SK-N-SH treated with all-trans-retinoic acid at 6 μM for 48 hours (cell line): ENCODE results near the gene FXYD2.
"Not testable (repeated sequence)": the region's sequence is repeated elsewhere in the genome, so short reads cannot be mapped to it uniquely, and the experiment has no call there.

Experiments
- ATAC-seq: fragments of 200-7000 bp; cut with Tn5 transposase; 3 replicates; pipeline ENCODE4 v1.9.1; 2020; ENCODE audit warnings: mild to moderate bottlenecking, moderate library complexity
- ARNTL ChIP-seq: fragments of 450-650 bp; formaldehyde crosslinking; IDR thresholded peaks from 2 replicates; pipeline ENCODE4 v1.5.0; 2020; ENCODE audit warnings: low read depth, mild to moderate bottlenecking, moderate library complexity, borderline replicate concordance
- BACH2 ChIP-seq: fragments of 250-450 bp; sonication (Bioruptor Pico); IDR thresholded peaks from 2 replicates; pipeline ENCODE4 v1.9.0; 2021; ENCODE audit warnings: mild to moderate bottlenecking, borderline replicate concordance
- CSDC2 ChIP-seq: fragments of 250-450 bp; sonication (Bioruptor Pico); IDR thresholded peaks from 2 replicates; pipeline ENCODE4 v1.5.0; 2020; ENCODE audit warnings: mild to moderate bottlenecking, moderate library complexity
- CSRNP3 ChIP-seq: fragments of 250-450 bp; sonication (Bioruptor Pico); IDR thresholded peaks from 2 replicates; pipeline ENCODE4 v1.5.1; 2021; ENCODE audit warnings: mild to moderate bottlenecking, moderate library complexity
- ESRRG ChIP-seq: fragments of 250-450 bp; sonication (Bioruptor Pico); IDR thresholded peaks from 2 replicates; pipeline ENCODE4 v1.6.1; 2021; ENCODE audit warnings: mild to moderate bottlenecking
- ISL1 ChIP-seq: fragments of 250-450 bp; sonication (Bioruptor Pico); IDR thresholded peaks from 2 replicates; pipeline ENCODE4 v2.1.2; 2022; ENCODE audit warnings: mild to moderate bottlenecking, moderate library complexity
- OSR1 ChIP-seq: fragments of 250-450 bp; sonication (Bioruptor Pico); IDR thresholded peaks from 2 replicates; pipeline ENCODE4 v1.8.0; 2022; ENCODE audit warnings: moderate library complexity, mild to moderate bottlenecking, inconsistent platforms
- PATZ1 ChIP-seq: fragments of 250-450 bp; sonication (Bioruptor Pico); IDR thresholded peaks from 2 replicates; pipeline ENCODE4 v1.8.0; 2020; ENCODE audit warnings: mild to moderate bottlenecking, moderate library complexity, borderline replicate concordance
- RARB ChIP-seq: fragments of 250-450 bp; sonication (Bioruptor Pico); IDR thresholded peaks from 2 replicates; pipeline ENCODE4 v1.8.0; 2021; ENCODE audit warnings: mild to moderate bottlenecking, moderate library complexity
- SNAI2 ChIP-seq: fragments of 250-450 bp; sonication (Bioruptor Pico); IDR thresholded peaks from 2 replicates; pipeline ENCODE4 v1.5.0; 2020; ENCODE audit warnings: mild to moderate bottlenecking, moderate library complexity
- TCF4 ChIP-seq: fragments of 250-450 bp; sonication (Bioruptor Pico); IDR thresholded peaks from 2 replicates; pipeline ENCODE4 v1.8.0; 2021; ENCODE audit warnings: mild to moderate bottlenecking, moderate library complexity, borderline replicate concordance
- TOX ChIP-seq: fragments of 250-450 bp; sonication (Bioruptor Pico); IDR thresholded peaks from 2 replicates; pipeline ENCODE4 v1.8.0; 2021; ENCODE audit warnings: mild to moderate bottlenecking, moderate library complexity, borderline replicate concordance
- TSHZ2 ChIP-seq: fragments of 250-450 bp; sonication (Bioruptor Pico); IDR thresholded peaks from 2 replicates; pipeline ENCODE4 v1.5.0; 2020; ENCODE audit warnings: mild to moderate bottlenecking, moderate library complexity
- ZFP30 ChIP-seq: fragments of 450-650 bp; formaldehyde crosslinking; IDR thresholded peaks from 2 replicates; pipeline ENCODE4 v1.5.0; 2022; ENCODE audit warnings: mild to moderate bottlenecking, moderate library complexity
- ZNF565 ChIP-seq: fragments of 450-650 bp; formaldehyde crosslinking; conservative IDR thresholded peaks from 2 replicates; pipeline ENCODE4 v1.5.0; 2020; ENCODE audit warnings: low read depth, mild to moderate bottlenecking, moderate library complexity
- ZNF70 ChIP-seq: fragments of 450-650 bp; formaldehyde crosslinking; IDR thresholded peaks from 2 replicates; pipeline ENCODE4 v1.5.0; 2020; ENCODE audit warnings: mild to moderate bottlenecking, moderate library complexity

FXYD2 gene

GRCh38 chr11:117814766-117815261 lies 9.7 kb downstream of the FXYD2 start (continued):
- TF ChIP-seq TSHZ2 (CRISPR knock-in tag) (no peak), CSRNP3 (CRISPR knock-in tag) (no peak), CSDC2 (no peak)
- TF ChIP-seq, all 23 proteins: peak for 0

- ATAC-seq = no peak
- no peak for TF ChIP-seq CSDC2
- no peak for TF ChIP-seq ISL1
- no peak for TF ChIP-seq ZFP30 (CRISPR knock-in tag)
- TF ChIP-seq BACH2 (CRISPR knock-in tag) = no peak
- no peak for TF ChIP-seq ZNF70 (CRISPR knock-in tag)
- no peak for TF ChIP-seq ARNTL
- TF ChIP-seq OSR1 (CRISPR knock-in tag) = no peak
- no peak for TF ChIP-seq TSHZ2 (CRISPR knock-in tag)
- no peak for TF ChIP-seq CSRNP3 (CRISPR knock-in tag)
- TF ChIP-seq ESRRG (CRISPR knock-in tag) = no peak
- TF ChIP-seq TCF4 (CRISPR knock-in tag) = no peak
- no peak for TF ChIP-seq ZNF565 (CRISPR knock-in tag)
- TF ChIP-seq SNAI2 (CRISPR knock-in tag) = no peak
- TF ChIP-seq, all 23 proteins: peak for 0
Measured at GRCh38 chr11:117814204-117814765, 10.3 kb downstream of the FXYD2 start.

GRCh38 chr11:117810056-117810451 lies 14.5 kb downstream of the FXYD2 start:
- ATAC-seq = not testable (repeated sequence)

- ATAC-seq = peak; percentile 92
- TF ChIP-seq TOX (CRISPR knock-in tag) (no peak), RARB (CRISPR knock-in tag) (no peak), OSR1 (CRISPR knock-in tag) (no peak), PATZ1 (CRISPR knock-in tag) (no peak), ESRRG (CRISPR knock-in tag) (no peak)
- TF ChIP-seq, all 23 proteins: peak for 0
Measured at GRCh38 chr11:117809236-117810055, 15.1 kb downstream of the FXYD2 start.
